Measurements from ENCODE around the gene CNTNAP5.

- TF ChIP-seq, protein P1, sequence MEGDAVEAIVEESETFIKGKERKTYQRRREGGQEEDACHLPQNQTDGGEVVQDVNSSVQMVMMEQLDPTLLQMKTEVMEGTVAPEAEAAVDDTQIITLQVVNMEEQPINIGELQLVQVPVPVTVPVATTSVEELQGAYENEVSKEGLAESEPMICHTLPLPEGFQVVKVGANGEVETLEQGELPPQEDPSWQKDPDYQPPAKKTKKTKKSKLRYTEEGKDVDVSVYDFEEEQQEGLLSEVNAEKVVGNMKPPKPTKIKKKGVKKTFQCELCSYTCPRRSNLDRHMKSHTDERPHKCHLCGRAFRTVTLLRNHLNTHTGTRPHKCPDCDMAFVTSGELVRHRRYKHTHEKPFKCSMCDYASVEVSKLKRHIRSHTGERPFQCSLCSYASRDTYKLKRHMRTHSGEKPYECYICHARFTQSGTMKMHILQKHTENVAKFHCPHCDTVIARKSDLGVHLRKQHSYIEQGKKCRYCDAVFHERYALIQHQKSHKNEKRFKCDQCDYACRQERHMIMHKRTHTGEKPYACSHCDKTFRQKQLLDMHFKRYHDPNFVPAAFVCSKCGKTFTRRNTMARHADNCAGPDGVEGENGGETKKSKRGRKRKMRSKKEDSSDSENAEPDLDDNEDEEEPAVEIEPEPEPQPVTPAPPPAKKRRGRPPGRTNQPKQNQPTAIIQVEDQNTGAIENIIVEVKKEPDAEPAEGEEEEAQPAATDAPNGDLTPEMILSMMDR (IDR thresholded peaks at IDR 0.05) = no peak
- TF ChIP-seq POLR2A (IDR thresholded peaks at IDR 0.05) (no peak), POLR2AphosphoS5 (IDR thresholded peaks at IDR 0.05) (no peak)
Observed at GRCh38 chr2:124091721-124092120, 66.6 kb downstream of the CNTNAP5 start.
